NCI-H1694 (cell line): Measurements from ENCODE around the gene PTGES2.
A peak's percentile ranks its signal among the peaks of the same experiment; 100 is the strongest.
"Not testable (repeated sequence)": the region's sequence is repeated elsewhere in the genome, so short reads cannot be mapped to it uniquely, and the experiment has no call there.

Source experiments
- DNase-seq: peaks from one replicate; lab custom pipeline; 2025; lab: John Stamatoyannopoulos, UW

Gene PTGES2

GRCh38 chr9:128136816-128137793 is 9.6 kb upstream of the PTGES2 start:
- no peak for DNase-seq

GRCh38 chr9:128135561-128135960 is 8.0 kb upstream of the PTGES2 start:
- DNase-seq, result not testable (repeated sequence)

GRCh38 chr9:128132139-128132538 is 4.6 kb upstream of the PTGES2 start:
- DNase-seq, result peak; percentile 56

- not testable (repeated sequence) for DNase-seq
Measured at GRCh38 chr9:128131346-128131745, 3.8 kb upstream of the PTGES2 start.

- not testable (repeated sequence) for DNase-seq
Measured at GRCh38 chr9:128130651-128131050, 3.1 kb upstream of the PTGES2 start.

DNA sequence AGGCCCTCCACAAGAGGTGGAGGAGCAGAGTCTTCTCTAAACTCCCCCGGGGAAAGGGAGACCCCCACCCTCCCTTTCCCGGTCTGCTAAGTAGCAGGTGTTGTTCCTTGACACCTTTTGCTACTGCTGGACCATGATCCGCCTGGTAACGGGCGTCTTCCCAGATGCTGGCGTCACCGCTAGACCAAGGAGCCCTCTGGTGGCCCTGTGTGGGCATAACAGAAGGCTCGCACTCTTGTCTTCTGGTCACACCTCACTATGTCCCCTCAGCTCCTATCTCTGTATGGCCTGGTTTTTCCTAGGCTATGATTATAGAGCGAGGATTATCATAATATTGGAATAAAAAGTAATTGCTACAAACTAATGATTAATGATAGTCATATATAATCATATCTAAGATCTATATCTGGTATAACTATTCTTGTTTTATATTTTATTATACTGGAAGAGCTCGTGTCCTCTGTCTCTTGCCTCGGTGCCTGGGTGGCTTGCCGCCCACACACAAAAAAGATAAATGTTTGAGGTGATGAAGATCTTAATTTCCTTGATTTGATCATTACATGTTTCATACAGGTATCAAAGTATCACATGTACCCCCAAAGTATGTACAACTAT is 2.6 kb upstream of the PTGES2 start:
- DNase-seq, result not testable (repeated sequence)

- DNase-seq, result no peak
Measured at GRCh38 chr9:128128836-128129590, 1.5 kb upstream of the PTGES2 start.

DNA sequence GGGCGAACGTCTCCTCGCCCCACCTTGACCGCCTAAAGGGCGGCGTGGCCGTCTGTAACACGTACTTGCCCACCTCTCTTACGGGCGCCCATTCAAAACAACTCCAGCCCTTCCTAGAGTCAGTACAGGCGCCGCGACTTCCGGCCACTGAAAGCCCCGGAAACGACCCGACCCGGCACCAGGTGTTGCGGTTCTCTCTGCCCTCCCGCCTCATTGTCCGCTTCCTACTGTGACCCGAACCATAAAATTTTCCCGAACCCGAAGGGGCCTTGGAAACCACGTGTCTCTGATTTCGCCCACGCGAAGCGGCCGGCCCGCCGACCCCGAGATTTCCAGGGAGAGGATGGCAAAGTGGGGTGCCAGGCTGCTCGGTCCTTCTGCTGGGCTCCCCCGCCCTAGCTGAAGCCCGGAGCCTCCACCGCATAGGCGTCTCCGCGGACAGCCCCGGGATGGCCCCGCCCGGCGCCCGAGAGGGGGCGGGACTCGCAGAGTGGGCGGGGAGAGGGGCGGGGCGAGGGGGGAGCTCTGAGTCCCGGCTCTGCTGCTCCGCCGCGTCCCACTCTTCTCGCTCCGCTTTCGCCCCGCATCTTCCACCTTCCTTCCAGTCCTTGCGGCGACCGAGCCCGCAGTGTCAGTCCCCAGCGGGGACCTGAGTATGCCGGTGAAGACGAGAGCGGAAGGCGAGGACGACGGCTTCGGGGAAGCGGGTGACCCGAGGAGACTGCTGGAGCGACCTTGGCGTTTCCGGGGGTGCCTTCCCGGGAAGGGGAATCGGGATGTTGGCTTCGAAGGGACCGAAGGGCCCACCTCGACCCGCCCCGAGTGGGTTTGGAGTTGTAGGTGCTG is 684 bp upstream of the PTGES2 start:
- DNase-seq, result peak; percentile 61

DNA sequence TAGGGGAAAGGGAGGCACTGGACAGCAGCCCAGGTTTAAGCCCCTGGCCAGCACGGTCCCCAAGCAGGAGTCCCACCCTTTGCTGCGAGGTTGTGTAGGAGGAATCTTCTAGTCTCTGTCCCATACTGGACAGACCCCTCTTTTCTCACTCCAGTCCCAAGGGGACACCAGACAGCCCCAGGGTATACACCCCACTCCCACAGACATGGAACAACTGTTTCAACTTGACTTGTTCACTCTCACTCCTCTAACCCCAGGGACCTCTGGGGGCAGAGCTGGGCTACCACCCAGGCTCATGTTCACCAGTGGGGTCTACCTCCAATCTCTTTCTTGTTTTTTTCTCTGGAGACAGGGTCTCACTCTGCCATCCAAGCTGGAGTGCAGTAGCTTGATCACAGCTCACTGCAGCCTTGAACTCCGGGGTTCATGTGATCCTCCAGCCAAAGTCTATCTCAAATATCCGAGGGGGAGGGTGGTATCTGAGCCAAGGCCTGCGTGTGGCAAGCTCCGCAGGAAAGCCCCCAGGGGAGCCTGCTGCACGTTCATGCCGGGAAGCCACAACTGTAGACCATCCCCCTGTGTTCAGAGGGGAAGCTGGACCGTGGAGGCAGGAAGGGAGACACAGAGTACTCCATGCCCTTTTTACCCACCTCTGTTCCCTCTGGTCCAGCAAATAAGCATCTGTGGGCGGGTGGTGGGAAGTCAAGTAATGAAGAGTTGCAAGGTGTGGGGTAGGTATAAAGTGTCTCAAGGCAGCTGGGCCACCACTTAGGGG is 1.8 kb downstream of the PTGES2 start:
- DNase-seq, result no peak

DNA sequence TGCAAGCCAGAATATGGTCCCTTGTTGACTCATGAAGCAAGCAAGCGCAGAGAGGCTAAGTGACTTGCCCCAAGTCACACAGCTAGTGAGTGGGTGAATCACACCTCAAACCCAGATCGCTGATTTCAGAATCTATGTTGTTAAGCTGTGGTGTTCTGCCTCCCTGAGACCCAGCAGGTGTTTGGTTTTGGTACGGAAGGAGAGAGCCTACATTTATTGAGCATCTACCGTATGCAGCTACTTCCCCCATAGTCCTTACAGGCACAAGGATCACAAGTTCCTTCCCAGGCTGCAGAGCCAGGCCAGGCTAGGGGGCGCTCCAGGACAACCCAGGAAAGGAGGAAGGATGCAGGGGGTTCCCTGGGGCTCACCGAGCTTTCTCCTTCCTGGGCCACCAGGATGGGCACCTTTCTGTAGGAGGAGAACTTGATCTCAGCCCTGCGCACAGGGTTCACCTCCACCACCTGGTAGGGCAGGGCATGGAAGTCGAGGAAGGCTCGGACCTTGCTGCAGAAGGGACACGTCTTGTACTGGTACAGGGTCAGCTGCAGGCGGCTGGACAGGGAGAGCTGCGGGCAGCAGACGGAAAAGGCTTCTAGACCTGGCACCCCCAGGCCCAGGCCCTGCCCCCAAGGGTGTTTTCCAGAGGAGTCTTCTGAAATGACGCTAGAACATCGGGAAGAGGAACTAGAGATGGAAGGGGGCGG is 2.5 kb downstream of the PTGES2 start:
- peak; percentile 38 for DNase-seq

DNA sequence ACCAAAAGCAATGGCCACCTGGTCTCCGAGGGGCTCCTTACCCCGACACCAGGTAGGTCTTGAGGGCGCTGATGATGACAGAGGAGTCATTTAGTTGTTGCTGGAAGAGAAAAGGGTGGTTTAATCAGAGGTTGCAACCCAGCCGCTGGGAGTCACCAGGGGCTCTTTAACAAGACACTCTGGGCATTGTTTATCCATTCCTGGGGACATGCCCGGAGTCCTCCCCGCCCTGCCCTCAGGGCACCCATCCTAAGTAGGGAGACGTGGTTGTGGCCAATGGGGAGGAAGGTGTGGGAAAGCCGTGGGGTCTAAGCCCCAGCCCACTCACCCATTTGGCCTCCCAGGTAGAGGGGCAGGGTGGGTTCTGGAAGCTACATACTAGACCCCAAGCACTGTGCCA is 3.1 kb downstream of the PTGES2 start:
- no peak for DNase-seq

GRCh38 chr9:128123451-128124080 is 4.0 kb downstream of the PTGES2 start:
- DNase-seq, result no peak

GRCh38 chr9:128122809-128123175 is 4.7 kb downstream of the PTGES2 start:
- DNase-seq, result no peak

GRCh38 chr9:128121924-128122808 is 5.4 kb downstream of the PTGES2 start:
- no peak for DNase-seq

DNA sequence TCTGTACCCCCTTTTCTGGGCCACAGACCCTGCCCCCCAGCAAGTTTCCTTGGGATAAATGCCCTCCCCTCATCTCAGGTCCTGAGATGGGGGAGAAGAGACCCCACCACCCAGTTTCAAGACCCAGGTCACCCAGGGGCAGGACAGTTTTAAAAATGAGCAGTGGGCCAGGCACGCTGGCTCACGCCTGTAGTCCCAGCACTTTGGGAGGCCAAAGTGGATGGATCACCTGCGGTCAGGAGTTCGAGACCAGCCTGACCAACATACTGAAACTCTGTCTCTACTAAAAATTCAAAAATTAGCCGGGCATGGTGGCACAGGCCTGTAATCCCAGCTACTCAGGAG is 6.1 kb downstream of the PTGES2 start:
- DNase-seq, result no peak

GRCh38 chr9:128120741-128121465 is 6.6 kb downstream of the PTGES2 start:
- no peak for DNase-seq

GRCh38 chr9:128120061-128120740 is 7.3 kb downstream of the PTGES2 start:
- no peak for DNase-seq
